Muscle of back (tissue), 11 donors: ENCODE results near the gene KRT79. TPM values are rescaled to one million over a fixed set of nuclear protein-coding genes. Genes with fewer than 3 reads are reported as not detected.
"Not testable (repeated sequence)": the region's sequence is repeated elsewhere in the genome, so short reads cannot be mapped to it uniquely, and the experiment has no call there.

Source experiments
- DNase-seq, 3 donors: peaks; one replicate each; pipeline versions ENCODE4 v3.0.0 to v3.0.0-alpha.2; 2013
- polyA plus RNA-seq, 10 donors: library from polyadenylated mRNA; unstranded; fragments of 120-200 nt; gene quantifications; one replicate each; pipeline ENCODE4 v1.2.1, GENCODE V29; 2013; ENCODE audit not compliant: insufficient read length in 10 of 10

The KRT79 gene
- polyA plus RNA-seq, 10 donors, result 0.21 TPM; not detected in 9

GRCh38 chr12:52806821-52807543, 27.1 kb downstream of the KRT79 start:
- DNase-seq, result no peak

GRCh38 chr12:52806169-52806811, 27.8 kb downstream of the KRT79 start:
- no peak for DNase-seq

GRCh38 chr12:52805739-52806138, 28.4 kb downstream of the KRT79 start:
- no peak for DNase-seq

GRCh38 chr12:52805000-52805399, 29.1 kb downstream of the KRT79 start:
- no peak for DNase-seq

- no peak for DNase-seq
Measured at GRCh38 chr12:52802442-52802841, 31.7 kb downstream of the KRT79 start.

GRCh38 chr12:52801773-52802172, 32.3 kb downstream of the KRT79 start:
- no peak for DNase-seq

- DNase-seq, result no peak
Measured at GRCh38 chr12:52800259-52800917, 33.7 kb downstream of the KRT79 start.

- no peak for DNase-seq
Measured at GRCh38 chr12:52799505-52800211, 34.5 kb downstream of the KRT79 start.

- DNase-seq, result peak in 1 of 3 donors; percentile 69
Measured at GRCh38 chr12:52798671-52799504, 35.2 kb downstream of the KRT79 start.

- peak in 1 of 3 donors; percentile 63 for DNase-seq
Measured at GRCh38 chr12:52798003-52798670, 36.0 kb downstream of the KRT79 start.

- no peak for DNase-seq
Measured at GRCh38 chr12:52797529-52797894, 36.6 kb downstream of the KRT79 start.

- DNase-seq, result no peak
Measured at GRCh38 chr12:52796839-52797528, 37.1 kb downstream of the KRT79 start.

- DNase-seq, result no peak
Measured at GRCh38 chr12:52796429-52796794, 37.7 kb downstream of the KRT79 start.

GRCh38 chr12:52795694-52796428, 38.2 kb downstream of the KRT79 start, which contains the start of gene KRT3:
TSS of gene KRT3 (minus strand) at chr12:52796117. CDS start at chr12:52796042, 75 bp downstream.
- no peak for DNase-seq

- not testable (repeated sequence) for DNase-seq
Measured at GRCh38 chr12:52795332-52795674, 38.8 kb downstream of the KRT79 start.

GRCh38 chr12:52794479-52795331, 39.4 kb downstream of the KRT79 start:
- DNase-seq, result peak in 1 of 3 donors; percentile 37

GRCh38 chr12:52792185-52793029, 41.7 kb downstream of the KRT79 start:
- DNase-seq, result no peak
